ENCODE data around the gene GPR153. TPM values are rescaled to one million over a fixed set of nuclear protein-coding genes. Genes with fewer than 3 reads are reported as not detected.

The GPR153 gene
- total RNA-seq, 2 experiments from 2014 or later, result 0.34 to 0.41 TPM

GRCh38 chr1:6235296-6235677 is 25.6 kb downstream of the GPR153 start:
- TF ChIP-seq, protein P1, sequence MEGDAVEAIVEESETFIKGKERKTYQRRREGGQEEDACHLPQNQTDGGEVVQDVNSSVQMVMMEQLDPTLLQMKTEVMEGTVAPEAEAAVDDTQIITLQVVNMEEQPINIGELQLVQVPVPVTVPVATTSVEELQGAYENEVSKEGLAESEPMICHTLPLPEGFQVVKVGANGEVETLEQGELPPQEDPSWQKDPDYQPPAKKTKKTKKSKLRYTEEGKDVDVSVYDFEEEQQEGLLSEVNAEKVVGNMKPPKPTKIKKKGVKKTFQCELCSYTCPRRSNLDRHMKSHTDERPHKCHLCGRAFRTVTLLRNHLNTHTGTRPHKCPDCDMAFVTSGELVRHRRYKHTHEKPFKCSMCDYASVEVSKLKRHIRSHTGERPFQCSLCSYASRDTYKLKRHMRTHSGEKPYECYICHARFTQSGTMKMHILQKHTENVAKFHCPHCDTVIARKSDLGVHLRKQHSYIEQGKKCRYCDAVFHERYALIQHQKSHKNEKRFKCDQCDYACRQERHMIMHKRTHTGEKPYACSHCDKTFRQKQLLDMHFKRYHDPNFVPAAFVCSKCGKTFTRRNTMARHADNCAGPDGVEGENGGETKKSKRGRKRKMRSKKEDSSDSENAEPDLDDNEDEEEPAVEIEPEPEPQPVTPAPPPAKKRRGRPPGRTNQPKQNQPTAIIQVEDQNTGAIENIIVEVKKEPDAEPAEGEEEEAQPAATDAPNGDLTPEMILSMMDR (IDR thresholded peaks at IDR 0.05), result no peak
- Mint-ChIP-seq H3K27ac (peak overlapping the region; percentile 81), H3K4me1 (ENCODE audit: low read depth) (peaks cover 22% of the 10 kb centered on the region), H3K9me3 (no peaks in the 10 kb centered on the region), H3K36me3 (ENCODE audit: low read depth) (peaks cover 35% of the 10 kb centered on the region), H3K27me3 (peaks cover 16% of the 10 kb centered on the region), H3K4me3 (peak overlapping the region; percentile 91)
- POLR2A ChIA-PET, result interaction anchor here (0.7 to 1.4 kb wide), 9 partner anchors 10 to 242 kb away, joined by 3 to 5 read pairs (median 3); partner anchors contain the start of gene RNF207
- intact Hi-C loops (cut with micrococcal nuclease), result no loop called here
- DNase-seq, result peak; percentile 46
- CTCF ChIA-PET, result interaction anchor here (0.7 to 4.9 kb wide), 8 partner anchors 12 to 170 kb away, joined by 3 to 32 read pairs (median 4); partner anchors contain the start of gene GPR153
- ATAC-seq, result no peak

- Mint-ChIP-seq H3K27ac (peak overlapping the region; percentile 81), H3K4me3 (peak overlapping the region; percentile 91), H3K9me3 (no peaks in the 10 kb centered on the region), H3K36me3 (ENCODE audit: low read depth) (peaks cover 36% of the 10 kb centered on the region), H3K4me1 (ENCODE audit: low read depth) (peaks cover 22% of the 10 kb centered on the region), H3K27me3 (peaks cover 12% of the 10 kb centered on the region)
- no peak for ATAC-seq
- POLR2A ChIA-PET, result interaction anchor here (0.7 to 1.4 kb wide), 9 partner anchors 9 to 242 kb away, joined by 3 to 5 read pairs (median 3); partner anchors contain the start of gene RNF207
- intact Hi-C loops (cut with micrococcal nuclease), result no loop called here
- CTCF ChIA-PET, result interaction anchor here (0.7 to 4.9 kb wide), 8 partner anchors 12 to 170 kb away, joined by 3 to 32 read pairs (median 4); partner anchors contain the start of gene GPR153
- TF ChIP-seq, protein P1 (IDR thresholded peaks at IDR 0.05), result no peak
- DNase-seq, result no peak
These were observed 26.2 kb downstream of the GPR153 start for GRCh38 chr1:6234502-6235295.

DNA sequence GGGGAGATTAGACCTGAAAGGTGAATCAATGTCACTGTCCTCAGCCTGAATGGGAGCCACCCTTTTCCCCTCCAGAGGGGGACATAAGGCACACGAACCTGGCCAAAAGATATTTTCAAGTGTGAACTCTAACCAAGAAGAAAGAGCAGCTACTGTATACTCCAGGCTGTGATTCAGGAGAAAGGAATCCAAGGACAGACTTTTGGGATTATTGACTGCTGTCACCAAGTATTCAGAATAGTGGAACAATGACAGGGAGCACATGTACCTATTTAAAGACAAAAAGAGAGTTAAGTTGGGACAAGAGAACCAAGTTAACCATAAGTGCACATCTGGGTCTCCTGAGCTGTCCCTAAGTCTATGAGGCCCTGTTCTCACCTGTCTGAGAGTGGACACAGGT is 27.5 kb downstream of the GPR153 start:
- Mint-ChIP-seq H3K4me1 (ENCODE audit: low read depth) (peaks cover 19% of the 10 kb centered on the region), H3K36me3 (ENCODE audit: low read depth) (peaks cover 38% of the 10 kb centered on the region), H3K9me3 (no peaks in the 10 kb centered on the region), H3K27ac (no peak overlapping the region), H3K4me3 (no peak overlapping the region), H3K27me3 (peaks cover under 1% of the 10 kb centered on the region)
- TF ChIP-seq, protein P1 (IDR thresholded peaks at IDR 0.05), result no peak
- ChIA-PET CTCF (interaction anchor here (2.4 kb wide), 1 partner anchor 13 kb away, joined by 5 read pairs; no protein-coding TSS in a partner anchor), POLR2A (interaction anchor here (1.0 to 1.2 kb wide), 2 partner anchors 16 to 367 kb away, joined by 3 read pairs; no protein-coding TSS in a partner anchor)
- DNase-seq, result no peak
- ATAC-seq, result no peak
- intact Hi-C loops (cut with micrococcal nuclease), result no loop called here

GRCh38 chr1:6225651-6226050 is 35.2 kb downstream of the GPR153 start:
- Mint-ChIP-seq H3K9me3 (no peaks in the 10 kb centered on the region), H3K36me3 (ENCODE audit: low read depth) (peaks cover 33% of the 10 kb centered on the region), H3K27ac (no peak overlapping the region), H3K27me3 (no peaks in the 10 kb centered on the region), H3K4me1 (ENCODE audit: low read depth) (no peaks in the 10 kb centered on the region), H3K4me3 (no peak overlapping the region)
- intact Hi-C loops (cut with micrococcal nuclease), result no loop called here
- CTCF ChIA-PET, result interaction anchor here (0.6 to 2.4 kb wide), 2 partner anchors 15 to 21 kb away, joined by 3 to 8 read pairs; no protein-coding TSS in a partner anchor
- TF ChIP-seq, protein P1 (IDR thresholded peaks at IDR 0.05), result no peak
- no peak for DNase-seq
- POLR2A ChIA-PET, result interaction anchor here (1.1 to 1.9 kb wide), 2 partner anchors 9 to 20 kb away, joined by 3 to 4 read pairs; partner anchors contain the start of gene RNF207
- no peak for ATAC-seq

Measured in activated CD8-positive, alpha-beta T cell treated with anti-CD3 and anti-CD28 coated beads for 36 hours (primary cell).